Measurements from ENCODE around the gene LRRC9. TPM values are rescaled to one million over a fixed set of nuclear protein-coding genes. Genes with fewer than 3 reads are reported as not detected.

LRRC9 gene
- total RNA-seq, 1 experiment from 2014 or later = 0.77 TPM

GRCh38 chr14:60102389-60102788 is 182.4 kb downstream of the LRRC9 start:
- H3K56ac ChIP-seq (ENCODE audit: insufficient read length, low read depth, low read length) = no peak overlapping the region
- H3K27me3 ChIP-seq (ENCODE audit: insufficient read depth, low read length) = no peaks in the 10 kb centered on the region
- H2BK120ac ChIP-seq (ENCODE audit: low read depth, low read length, poor library complexity, severe bottlenecking) = no peak overlapping the region
- H3K4me3 Mint-ChIP-seq = no peak overlapping the region
- DNase-seq = no peak
- H3K9ac ChIP-seq (ENCODE audit: extremely low read depth, insufficient read length, low read length) = no peak overlapping the region
- no peak overlapping the region for H2BK5ac ChIP-seq (ENCODE audit: insufficient read length, low read length)
- H3K36me3 Mint-ChIP-seq (ENCODE audit: insufficient read depth in 1 of 3, low read depth in 3 of 3) = peaks cover 13 to 22% (median 15%) of the 10 kb centered on the region in 3 experiments
- H3K27ac ChIP-seq (ENCODE audit: insufficient read length, low read depth, low read length) = no peak overlapping the region
- no peak overlapping the region for H4K8ac ChIP-seq (replicated peaks; ENCODE audit: insufficient read length, low read depth, low read length)
- no peak overlapping the region for H2BK20ac ChIP-seq (ENCODE audit: low read depth, low read length, poor library complexity, severe bottlenecking)
- WGBS (ENCODE audit: extremely low coverage, insufficient read length, low lambda C conversion rate) = no CpG with 5 or more reads among the region's 2 CpGs
- no peak overlapping the region for H4K5ac ChIP-seq (ENCODE audit: insufficient read length, low read depth, low read length)
- H4K20me1 ChIP-seq (ENCODE audit: control insufficient read depth, insufficient read depth, insufficient read length) = no peaks in the 10 kb centered on the region
- H2AFZ ChIP-seq (ENCODE audit: low read length) = no peak overlapping the region
- TF ChIP-seq, protein P1, sequence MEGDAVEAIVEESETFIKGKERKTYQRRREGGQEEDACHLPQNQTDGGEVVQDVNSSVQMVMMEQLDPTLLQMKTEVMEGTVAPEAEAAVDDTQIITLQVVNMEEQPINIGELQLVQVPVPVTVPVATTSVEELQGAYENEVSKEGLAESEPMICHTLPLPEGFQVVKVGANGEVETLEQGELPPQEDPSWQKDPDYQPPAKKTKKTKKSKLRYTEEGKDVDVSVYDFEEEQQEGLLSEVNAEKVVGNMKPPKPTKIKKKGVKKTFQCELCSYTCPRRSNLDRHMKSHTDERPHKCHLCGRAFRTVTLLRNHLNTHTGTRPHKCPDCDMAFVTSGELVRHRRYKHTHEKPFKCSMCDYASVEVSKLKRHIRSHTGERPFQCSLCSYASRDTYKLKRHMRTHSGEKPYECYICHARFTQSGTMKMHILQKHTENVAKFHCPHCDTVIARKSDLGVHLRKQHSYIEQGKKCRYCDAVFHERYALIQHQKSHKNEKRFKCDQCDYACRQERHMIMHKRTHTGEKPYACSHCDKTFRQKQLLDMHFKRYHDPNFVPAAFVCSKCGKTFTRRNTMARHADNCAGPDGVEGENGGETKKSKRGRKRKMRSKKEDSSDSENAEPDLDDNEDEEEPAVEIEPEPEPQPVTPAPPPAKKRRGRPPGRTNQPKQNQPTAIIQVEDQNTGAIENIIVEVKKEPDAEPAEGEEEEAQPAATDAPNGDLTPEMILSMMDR (conservative IDR thresholded peaks at IDR 0.05) = no peak
- H3K4me2 ChIP-seq (ENCODE audit: insufficient read depth, insufficient read length, low read length) = no peak overlapping the region
- no peak overlapping the region for H3T11ph ChIP-seq (ENCODE audit: low read length)
- H2AK5ac ChIP-seq (ENCODE audit: insufficient read length, low read length) = no peak overlapping the region
- H3K9me3 ChIP-seq (ENCODE audit: control insufficient read depth, low read depth, low read length) = no peaks in the 10 kb centered on the region
- H3K4me1 ChIP-seq (ENCODE audit: insufficient read depth, low read length) = no peaks in the 10 kb centered on the region
- peaks cover 14% of the 10 kb centered on the region in 2 experiments; a peak in 3 of 4 replicates for H3K4me1 Mint-ChIP-seq
- no peak overlapping the region for H3K18ac ChIP-seq (ENCODE audit: insufficient read length, low read depth, low read length)
- H3K9me3 Mint-ChIP-seq = peaks cover 0 to 2% of the 10 kb centered on the region in 2 experiments; a peak in 1 of 5 replicates
- H3K23ac ChIP-seq (ENCODE audit: insufficient read length, low read depth, low read length) = no peak overlapping the region
- H4K91ac ChIP-seq (ENCODE audit: insufficient read length, low read depth, low read length) = no peak overlapping the region
- H3K79me2 ChIP-seq (ENCODE audit: insufficient read depth, low read length) = peaks cover 9% of the 10 kb centered on the region; the same call in 1 of the 2 replicates
- no peaks in the 10 kb centered on the region for H3K23me2 ChIP-seq (ENCODE audit: insufficient read length, low read depth, low read length, poor library complexity, severe bottlenecking)
- no peak overlapping the region for H3K14ac ChIP-seq (ENCODE audit: insufficient read depth, low read length)
- peak overlapping the region in 2 of 3 experiments; percentile 7 to 50; a peak in 1 of 7 replicates for H3K27ac Mint-ChIP-seq
- no peaks in the 10 kb centered on the region for H3K27me3 Mint-ChIP-seq (ENCODE audit: low read depth)
- H3K79me1 ChIP-seq (ENCODE audit: insufficient read depth, low read depth, low read length, poor library complexity, severe bottlenecking) = peaks cover 3% of the 10 kb centered on the region
- no peak overlapping the region for H3K4ac ChIP-seq (ENCODE audit: low read depth, low read length)
- H2BK15ac ChIP-seq (ENCODE audit: low read depth, low read length) = no peak overlapping the region
- no peak overlapping the region for H2BK12ac ChIP-seq (ENCODE audit: insufficient read length, low read depth, low read length)
